ENCODE data around the gene TLCD2.

TLCD2 gene

DNA sequence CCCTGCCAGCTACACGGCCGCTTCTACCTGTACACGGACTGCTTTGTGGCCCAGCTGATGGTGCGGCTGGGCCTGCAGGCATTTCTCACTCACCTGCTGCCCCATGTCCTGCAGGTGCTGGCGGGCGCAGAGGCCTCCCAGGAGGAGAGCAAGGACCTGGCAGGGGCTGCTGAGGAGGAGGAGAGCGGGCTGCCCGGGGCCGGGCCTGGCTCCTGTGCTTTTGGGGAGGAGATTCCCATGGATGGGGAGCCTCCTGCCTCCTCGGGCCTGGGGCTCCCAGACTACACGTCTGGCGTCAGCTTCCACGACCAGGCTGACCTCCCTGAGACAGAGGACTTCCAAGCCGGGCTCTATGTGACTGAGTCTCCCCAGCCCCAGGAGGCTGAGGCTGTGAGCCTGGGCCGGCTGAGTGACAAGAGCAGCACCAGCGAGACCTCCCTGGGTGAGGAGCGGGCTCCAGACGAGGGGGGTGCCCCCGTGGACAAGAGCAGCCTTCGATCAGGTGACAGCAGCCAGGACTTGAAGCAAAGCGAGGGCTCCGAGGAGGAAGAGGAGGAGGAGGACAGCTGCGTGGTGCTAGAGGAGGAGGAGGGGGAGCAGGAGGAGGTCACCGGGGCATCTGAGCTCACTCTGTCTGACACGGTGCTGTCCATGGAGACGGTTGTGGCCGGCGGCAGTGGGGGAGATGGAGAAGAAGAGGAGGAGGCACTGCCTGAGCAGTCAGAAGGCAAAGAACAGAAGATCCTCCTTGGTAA is 17.9 kb upstream of the TLCD2 start:
- no peaks in the 10 kb centered on the region for H3K27me3 Mint-ChIP-seq (ENCODE audit: low read depth)
- H3K9me3 Mint-ChIP-seq: no peaks in the 10 kb centered on the region
- H3K36me3 Mint-ChIP-seq (ENCODE audit: low read depth): peaks cover 15% of the 10 kb centered on the region
- peaks cover 26% of the 10 kb centered on the region for H3K4me1 Mint-ChIP-seq
- H3K4me3 Mint-ChIP-seq: peak overlapping the region in 2 of 3 experiments; percentile 47 to 55
- peak overlapping the region; percentile 27 to 89 (median 53) for H3K27ac Mint-ChIP-seq
- no peak for TF ChIP-seq CTCF (IDR thresholded peaks at IDR 0.05; ENCODE audit: unreplicated experiment in 3 of 3)

- Mint-ChIP-seq H3K36me3 (ENCODE audit: low read depth) (peaks cover 15% of the 10 kb centered on the region), H3K27ac (no peak overlapping the region), H3K4me3 (no peak overlapping the region), H3K4me1 (peaks cover 25% of the 10 kb centered on the region), H3K27me3 (ENCODE audit: low read depth) (no peaks in the 10 kb centered on the region), H3K9me3 (no peaks in the 10 kb centered on the region)
- TF ChIP-seq CTCF (IDR thresholded peaks at IDR 0.05; ENCODE audit: unreplicated experiment in 3 of 3): no peak
These were observed 17.1 kb upstream of the TLCD2 start for GRCh38 chr17:1727258-1727789.

DNA sequence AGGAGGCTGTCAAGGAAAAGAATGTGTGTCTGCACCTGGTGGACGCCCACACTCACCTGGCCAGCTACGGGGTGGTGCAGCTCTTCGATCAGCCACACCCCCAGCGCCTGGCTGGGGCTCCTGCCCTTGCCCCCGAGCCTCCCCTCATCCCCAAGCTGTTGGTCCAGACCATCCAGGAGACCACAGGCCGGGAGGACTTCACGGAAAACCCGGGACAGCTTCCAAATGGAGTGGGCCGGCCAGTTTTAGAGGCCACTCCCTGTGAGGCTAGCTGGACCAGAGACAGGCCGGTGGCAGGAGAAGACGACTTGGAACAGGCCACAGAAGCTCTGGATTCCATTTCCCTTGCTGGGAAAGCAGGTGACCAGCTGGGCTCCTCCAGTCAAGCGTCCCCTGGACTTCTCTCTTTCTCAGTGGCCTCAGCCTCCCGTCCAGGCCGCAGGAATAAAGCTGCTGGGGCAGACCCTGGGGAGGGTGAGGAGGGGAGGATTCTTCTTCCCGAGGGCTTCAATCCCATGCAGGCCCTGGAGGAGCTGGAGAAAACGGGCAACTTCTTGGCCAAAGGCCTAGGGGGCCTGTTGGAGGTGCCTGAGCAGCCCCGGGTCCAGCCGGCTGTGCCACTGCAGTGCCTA is 16.6 kb upstream of the TLCD2 start:
- Mint-ChIP-seq H3K4me3 (peak overlapping the region; percentile 19 to 78 (median 25)), H3K36me3 (ENCODE audit: low read depth) (peaks cover 15% of the 10 kb centered on the region), H3K9me3 (no peaks in the 10 kb centered on the region), H3K4me1 (peaks cover 25% of the 10 kb centered on the region), H3K27me3 (ENCODE audit: low read depth) (no peaks in the 10 kb centered on the region), H3K27ac (no peak overlapping the region)
- no peak for TF ChIP-seq CTCF (IDR thresholded peaks at IDR 0.05; ENCODE audit: unreplicated experiment in 3 of 3)

DNA sequence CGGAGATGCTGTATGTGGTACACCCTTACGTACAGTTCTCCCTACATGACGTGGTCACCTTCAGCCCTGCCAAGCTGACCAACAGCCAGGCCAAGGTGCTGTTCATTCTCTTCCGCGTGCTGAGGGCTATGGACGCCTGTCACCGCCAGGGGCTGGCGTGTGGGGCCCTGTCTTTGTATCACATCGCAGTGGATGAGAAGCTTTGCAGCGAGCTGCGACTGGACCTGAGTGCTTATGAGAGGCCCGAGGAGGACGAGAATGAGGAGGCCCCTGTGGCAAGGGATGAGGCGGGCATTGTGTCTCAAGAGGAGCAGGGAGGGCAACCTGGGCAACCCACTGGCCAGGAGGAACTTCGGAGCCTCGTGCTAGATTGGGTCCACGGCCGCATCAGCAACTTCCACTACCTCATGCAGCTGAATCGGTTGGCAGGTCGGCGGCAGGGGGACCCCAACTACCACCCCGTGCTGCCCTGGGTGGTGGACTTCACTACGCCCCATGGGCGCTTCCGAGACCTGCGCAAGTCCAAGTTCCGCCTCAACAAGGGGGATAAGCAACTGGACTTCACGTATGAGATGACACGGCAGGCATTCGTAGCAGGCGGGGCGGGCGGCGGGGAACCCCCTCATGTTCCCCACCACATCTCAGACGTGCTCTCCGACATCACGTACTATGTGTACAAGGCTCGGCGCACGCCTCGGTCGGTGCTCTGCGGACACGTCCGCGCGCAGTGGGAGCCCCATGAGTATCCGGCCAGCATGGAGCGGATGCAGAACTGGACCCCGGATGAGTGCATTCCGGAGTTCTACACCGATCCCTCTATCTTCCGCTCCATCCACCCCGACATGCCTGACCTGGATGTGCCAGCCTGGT is 15.7 kb upstream of the TLCD2 start:
- no peaks in the 10 kb centered on the region for H3K27me3 Mint-ChIP-seq (ENCODE audit: low read depth)
- H3K4me3 Mint-ChIP-seq: peak overlapping the region; percentile 76 to 85 (median 78)
- no peak for TF ChIP-seq CTCF (IDR thresholded peaks at IDR 0.05; ENCODE audit: unreplicated experiment in 3 of 3)
- H3K27ac Mint-ChIP-seq: peak overlapping the region in 2 of 3 experiments; percentile 48 to 55
- peaks cover 26% of the 10 kb centered on the region for H3K4me1 Mint-ChIP-seq
- H3K36me3 Mint-ChIP-seq (ENCODE audit: low read depth): peaks cover 15% of the 10 kb centered on the region
- no peaks in the 10 kb centered on the region for H3K9me3 Mint-ChIP-seq

DNA sequence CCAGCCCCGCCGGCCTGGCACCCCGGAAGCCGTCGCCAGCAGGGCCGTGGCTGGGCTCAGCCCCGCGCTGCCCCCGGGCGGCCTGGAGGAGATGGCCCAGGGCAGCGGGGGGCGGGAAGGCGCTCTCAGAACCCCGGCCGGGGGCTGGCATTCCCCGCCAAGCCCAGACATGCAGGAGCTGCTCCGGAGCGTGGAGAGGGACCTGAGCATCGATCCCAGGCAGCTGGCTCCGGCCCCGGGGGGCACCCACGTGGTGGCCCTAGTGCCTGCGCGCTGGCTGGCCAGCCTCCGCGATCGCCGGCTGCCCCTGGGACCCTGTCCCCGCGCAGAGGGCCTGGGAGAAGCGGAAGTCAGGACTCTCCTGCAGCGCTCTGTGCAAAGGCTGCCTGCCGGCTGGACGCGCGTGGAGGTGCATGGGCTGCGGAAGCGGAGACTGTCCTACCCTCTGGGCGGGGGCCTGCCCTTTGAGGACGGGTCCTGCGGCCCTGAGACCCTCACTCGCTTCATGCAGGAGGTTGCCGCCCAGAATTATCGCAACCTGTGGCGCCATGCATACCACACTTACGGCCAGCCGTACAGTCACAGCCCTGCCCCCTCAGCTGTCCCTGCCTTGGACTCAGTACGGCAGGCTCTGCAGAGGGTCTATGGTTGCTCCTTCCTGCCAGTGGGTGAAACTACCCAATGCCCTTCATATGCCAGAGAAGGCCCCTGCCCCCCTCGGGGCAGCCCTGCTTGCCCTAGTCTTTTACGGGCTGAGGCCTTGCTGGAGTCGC is 14.9 kb upstream of the TLCD2 start:
- peaks cover 15% of the 10 kb centered on the region for H3K36me3 Mint-ChIP-seq (ENCODE audit: low read depth)
- peak overlapping the region in 2 of 3 experiments; percentile 48 to 55 for H3K27ac Mint-ChIP-seq
- peaks cover 32% of the 10 kb centered on the region for H3K4me1 Mint-ChIP-seq
- H3K4me3 Mint-ChIP-seq: peak overlapping the region; percentile 76 to 85 (median 78)
- no peak for TF ChIP-seq CTCF (IDR thresholded peaks at IDR 0.05; ENCODE audit: unreplicated experiment in 3 of 3)
- no peaks in the 10 kb centered on the region for H3K27me3 Mint-ChIP-seq (ENCODE audit: low read depth)
- no peaks in the 10 kb centered on the region for H3K9me3 Mint-ChIP-seq

Measured in nephron (organoid).